Astrocyte (in vitro differentiated cells and primary cell): ENCODE measurements around the gene PPP3CA. TPM values are rescaled to one million over a fixed set of nuclear protein-coding genes. Genes with fewer than 3 reads are reported as not detected.

ENCODE experiments used
- DNase-seq: peaks from one replicate; pipeline ENCODE4 v3.0.0-alpha.2; 2010; ENCODE audit warnings: low read depth
- FAIRE-seq: peaks from 2 replicates; lab custom pipeline; 2011; peaks lifted over from hg19 to GRCh38; lab: Jason Lieb, UNC
- H2AFZ ChIP-seq: 2 replicates; pipeline ENCODE4 v1.6.0; 2012; ENCODE audit warnings: low read depth, low read length, inconsistent platforms
- H3K27ac ChIP-seq: 2 replicates; pipeline ENCODE4 v1.5.1; 2011; ENCODE audit warnings: low read depth, low read length, inconsistent platforms
- H3K27me3 ChIP-seq: 2 replicates; pipeline ENCODE4 v1.6.0; 2011; ENCODE audit warnings: low read length, inconsistent platforms; ENCODE audit not compliant: insufficient read depth
- H3K36me3 ChIP-seq: 2 replicates; pipeline ENCODE4 v1.5.1; 2011; ENCODE audit warnings: low read length, inconsistent platforms; ENCODE audit not compliant: insufficient read depth
- H3K4me1 ChIP-seq: 2 replicates; pipeline ENCODE4 v1.5.1; 2011; ENCODE audit warnings: low read length, inconsistent platforms; ENCODE audit not compliant: insufficient read depth
- H3K4me2 ChIP-seq: 2 replicates; pipeline ENCODE4 v1.6.0; 2012; ENCODE audit warnings: low read length, inconsistent platforms
- H3K4me3 ChIP-seq: 2 replicates; pipeline ENCODE4 v1.5.1; 2011; ENCODE audit warnings: low read depth, mild to moderate bottlenecking, low read length, inconsistent platforms; ENCODE audit not compliant: insufficient read depth
- H3K79me2 ChIP-seq: 2 replicates; pipeline ENCODE4 v1.6.0; 2012; ENCODE audit warnings: mild to moderate bottlenecking, low read length, inconsistent platforms; ENCODE audit not compliant: insufficient read depth
- H3K9ac ChIP-seq: 2 replicates; pipeline ENCODE4 v1.6.0; 2012; ENCODE audit warnings: mild to moderate bottlenecking, low read length, inconsistent platforms
- H3K9me3 ChIP-seq: 2 replicates; pipeline ENCODE4 v1.5.1; 2012; ENCODE audit warnings: low read depth, mild to moderate bottlenecking, low read length, inconsistent platforms; ENCODE audit not compliant: insufficient read depth
- H4K20me1 ChIP-seq: 2 replicates; pipeline ENCODE4 v1.6.0; 2012; ENCODE audit warnings: low read length, inconsistent platforms; ENCODE audit not compliant: insufficient read depth
- H3K27ac Mint-ChIP-seq: one replicate; pipeline ENCODE4 v1.8.0; 2021; ENCODE audit warnings: mild to moderate bottlenecking, mixed read lengths; ENCODE audit not compliant: unreplicated experiment
- H3K27me3 Mint-ChIP-seq: one replicate; pipeline ENCODE4 v1.8.0; 2021; ENCODE audit warnings: low read depth, mixed read lengths; ENCODE audit not compliant: unreplicated experiment
- H3K36me3 Mint-ChIP-seq: one replicate; pipeline ENCODE4 v1.8.0; 2021; ENCODE audit warnings: low read depth, mixed read lengths; ENCODE audit not compliant: unreplicated experiment
- H3K4me1 Mint-ChIP-seq: one replicate; pipeline ENCODE4 v1.8.0; 2021; ENCODE audit warnings: low read depth, mixed read lengths; ENCODE audit not compliant: unreplicated experiment
- H3K4me3 Mint-ChIP-seq: one replicate; pipeline ENCODE4 v1.8.0; 2021; ENCODE audit warnings: mild to moderate bottlenecking, moderate library complexity, mixed read lengths; ENCODE audit not compliant: unreplicated experiment
- H3K9me3 Mint-ChIP-seq: one replicate; pipeline ENCODE4 v1.8.0; 2021; ENCODE audit warnings: mild to moderate bottlenecking, mixed read lengths; ENCODE audit not compliant: unreplicated experiment
- CTCF ChIP-seq: IDR thresholded peaks from 2 replicates; pipeline ENCODE4 v1.5.1; 2011; ENCODE audit warnings: low read depth, mild to moderate bottlenecking, inconsistent platforms, low read length, moderate library complexity; ENCODE audit not compliant: insufficient read depth
- EZH2 ChIP-seq: IDR thresholded peaks from 2 replicates; pipeline ENCODE4 v1.6.1; 2012; ENCODE audit warnings: mild to moderate bottlenecking, low read length, inconsistent platforms; ENCODE audit not compliant: insufficient read depth
- total RNA-seq: library from RNA; stranded (reverse); gene quantifications from 2 replicates; pipeline ENCODE4 v1.2.1, GENCODE V29; 2021

PPP3CA gene
- total RNA-seq, 1 donor from 2014 or later = 101 TPM

- H3K9me3 Mint-ChIP-seq = no peaks in the 10 kb centered on the region
- Histone ChIP-seq H3K36me3 (peaks cover 8% of the 10 kb centered on the region), H3K27ac (no peak overlapping the region), H3K27me3 (no peaks in the 10 kb centered on the region), H3K9ac (no peak overlapping the region), H4K20me1 (no peaks in the 10 kb centered on the region), H3K79me2 (no peaks in the 10 kb centered on the region), H2AFZ (no peak overlapping the region), H3K4me2 (no peak overlapping the region), H3K4me3 (no peak overlapping the region), H3K9me3 (no peaks in the 10 kb centered on the region), H3K4me1 (no peaks in the 10 kb centered on the region)
- no peak for TF ChIP-seq EZH2
- TF ChIP-seq CTCF = no peak
- no peaks in the 10 kb centered on the region for H3K4me1 Mint-ChIP-seq
- H3K4me3 Mint-ChIP-seq = no peak overlapping the region
- peaks cover 3% of the 10 kb centered on the region for H3K36me3 Mint-ChIP-seq
- FAIRE-seq (no peak), DNase-seq (no peak)
- H3K27ac Mint-ChIP-seq = no peak overlapping the region
- no peaks in the 10 kb centered on the region for H3K27me3 Mint-ChIP-seq
These were observed 265.5 kb downstream of the PPP3CA start for GRCh38 chr4:101081695-101082369.

- no peak overlapping the region for H3K27ac ChIP-seq
- H3K9ac ChIP-seq = no peak overlapping the region
- TF ChIP-seq CTCF = no peak
- TF ChIP-seq EZH2 = no peak
- no peak overlapping the region for H3K27ac Mint-ChIP-seq
- no peaks in the 10 kb centered on the region for H3K27me3 Mint-ChIP-seq
- no peaks in the 10 kb centered on the region for H3K27me3 ChIP-seq
- no peak overlapping the region for H3K4me3 Mint-ChIP-seq
- DNase-seq = no peak
- H4K20me1 ChIP-seq = no peaks in the 10 kb centered on the region
- no peak overlapping the region for H2AFZ ChIP-seq
- no peaks in the 10 kb centered on the region for H3K9me3 ChIP-seq
- no peak overlapping the region for H3K4me2 ChIP-seq
- no peaks in the 10 kb centered on the region for H3K4me1 Mint-ChIP-seq
- H3K36me3 Mint-ChIP-seq = peaks cover 3% of the 10 kb centered on the region
- no peaks in the 10 kb centered on the region for H3K9me3 Mint-ChIP-seq
- no peak for FAIRE-seq
- no peaks in the 10 kb centered on the region for H3K4me1 ChIP-seq
- H3K4me3 ChIP-seq = no peak overlapping the region
- no peaks in the 10 kb centered on the region for H3K79me2 ChIP-seq
- peaks cover 4% of the 10 kb centered on the region for H3K36me3 ChIP-seq
These were observed 266.2 kb downstream of the PPP3CA start for GRCh38 chr4:101081166-101081565.

GRCh38 chr4:101078950-101079349 lies 268.4 kb downstream of the PPP3CA start:
- no peak overlapping the region for H3K27ac Mint-ChIP-seq
- TF ChIP-seq CTCF (no peak), EZH2 (no peak)
- H3K4me1 Mint-ChIP-seq = no peaks in the 10 kb centered on the region
- H3K27me3 Mint-ChIP-seq = no peaks in the 10 kb centered on the region
- H3K9ac ChIP-seq = no peak overlapping the region
- peaks cover 4% of the 10 kb centered on the region for H3K36me3 ChIP-seq
- no peak overlapping the region for H3K27ac ChIP-seq
- no peaks in the 10 kb centered on the region for H3K9me3 Mint-ChIP-seq
- no peaks in the 10 kb centered on the region for H4K20me1 ChIP-seq
- FAIRE-seq (no peak), DNase-seq (no peak)
- H3K4me2 ChIP-seq = no peak overlapping the region
- H3K27me3 ChIP-seq = no peaks in the 10 kb centered on the region
- no peaks in the 10 kb centered on the region for H3K9me3 ChIP-seq
- peaks cover 3% of the 10 kb centered on the region for H3K36me3 Mint-ChIP-seq
- H3K79me2 ChIP-seq = no peaks in the 10 kb centered on the region
- H3K4me3 ChIP-seq = no peak overlapping the region
- no peak overlapping the region for H2AFZ ChIP-seq
- H3K4me3 Mint-ChIP-seq = no peak overlapping the region
- H3K4me1 ChIP-seq = no peaks in the 10 kb centered on the region
